ENCODE data around the gene SPEF1. TPM values are rescaled to one million over a fixed set of nuclear protein-coding genes. Genes with fewer than 3 reads are reported as not detected.

Gene SPEF1
- total and polyA plus RNA-seq, 2 of the 13 experiments (the other 11 are each of a cell fraction or from before 2014, with no cell fraction given), result 0.11 to 0.27 TPM

DNA sequence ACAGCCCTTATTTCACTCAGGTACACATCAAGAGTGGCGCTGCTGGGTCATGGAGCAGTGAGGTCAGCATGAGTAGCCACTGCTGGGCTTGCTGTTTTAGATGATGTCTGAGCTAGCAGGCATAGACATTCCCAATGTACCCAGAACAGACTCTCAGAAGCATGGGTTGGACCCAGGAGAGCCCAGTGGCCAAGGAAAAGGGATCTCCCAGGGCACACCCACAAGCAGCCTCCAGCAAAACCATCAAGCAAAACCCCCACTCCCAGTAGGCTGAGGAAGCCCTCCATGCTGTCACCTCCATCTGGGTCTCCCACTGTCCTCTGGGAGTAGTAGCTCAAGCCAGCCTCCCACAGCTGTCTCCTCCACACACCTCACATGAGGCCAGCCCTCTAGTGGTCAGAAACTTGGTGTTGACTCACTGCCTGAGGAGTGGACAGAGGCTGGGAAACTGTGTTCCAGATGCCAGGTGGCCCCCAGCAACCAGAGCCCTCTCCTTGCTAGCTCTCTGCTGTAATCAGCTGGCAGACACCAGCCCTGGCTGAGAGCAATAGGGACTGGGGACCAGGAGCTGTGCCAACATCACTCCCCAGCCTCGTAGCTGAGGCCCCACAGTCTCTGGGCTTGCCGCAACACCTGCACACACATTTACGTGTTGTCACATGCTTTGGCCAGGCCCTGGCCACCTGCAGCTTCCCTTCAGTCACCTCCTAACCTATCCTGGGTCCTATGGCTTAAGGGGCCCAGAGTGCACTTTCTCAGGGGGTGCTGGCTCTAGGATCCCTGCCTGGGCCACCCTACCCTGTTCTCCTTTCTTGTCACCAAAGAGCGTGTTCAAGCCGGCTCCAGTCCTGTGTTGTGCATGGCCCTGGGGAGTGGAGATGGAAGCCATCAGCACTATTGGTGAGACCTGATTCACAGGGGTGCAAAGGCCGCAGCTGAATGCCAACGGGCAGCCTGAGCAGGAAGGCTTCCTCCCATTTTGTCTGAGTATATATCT, 37.2 kb upstream of the SPEF1 start (continued):
- TF ChIP-seq PHF5A (CRISPR knock-in tag; IDR thresholded peaks at IDR 0.05; ENCODE audit: low read depth, unreplicated experiment) (peak; percentile 73), PBX3 (CRISPR knock-in tag; IDR thresholded peaks at IDR 0.05; ENCODE audit: borderline replicate concordance) (no peak), AHR (CRISPR knock-in tag; IDR thresholded peaks at IDR 0.05) (0 out of 2 replicates have a peak, but pooled peaks have one; percentile 47), WIZ (CRISPR knock-in tag; IDR thresholded peaks at IDR 0.05) (no peak; the same call in 1 of the 2 replicates), RARG (CRISPR knock-in tag; IDR thresholded peaks at IDR 0.05; ENCODE audit: low read depth) (no peak), FOXK1 (CRISPR knock-in tag; IDR thresholded peaks at IDR 0.05; ENCODE audit: borderline replicate concordance, low read depth) (peak; percentile 85; the same call in 1 of the 2 replicates), SNRNP70 (IDR thresholded peaks at IDR 0.05; ENCODE audit: low read depth, low read length) (no peak), RFX3 (CRISPR knock-in tag; IDR thresholded peaks at IDR 0.05) (no peak), ZNF75D (CRISPR knock-in tag; IDR thresholded peaks at IDR 0.05; ENCODE audit: borderline replicate concordance) (no peak), SAFB2 (CRISPR knock-in tag; IDR thresholded peaks at IDR 0.05; ENCODE audit: borderline replicate concordance, low read depth) (0 out of 2 replicates have a peak, but pooled peaks have one; percentile 63), SPEN (CRISPR knock-in tag; IDR thresholded peaks at IDR 0.05; ENCODE audit: low read depth) (peak; percentile 52; the same call in 1 of the 2 replicates), MTA1 (CRISPR knock-in tag; IDR thresholded peaks at IDR 0.05; ENCODE audit: borderline replicate concordance) (0 out of 2 replicates have a peak, but pooled peaks have one; percentile 52), ZNF569 (CRISPR knock-in tag; IDR thresholded peaks at IDR 0.05; ENCODE audit: borderline replicate concordance) (no peak), ARID3A (IDR thresholded peaks at IDR 0.05; ENCODE audit: low read depth, low read length) (no peak), NCOA2 (CRISPR knock-in tag; IDR thresholded peaks at IDR 0.05) (peak; percentile 60; the same call in 1 of the 2 replicates)
- TF ChIP-seq, protein P1, sequence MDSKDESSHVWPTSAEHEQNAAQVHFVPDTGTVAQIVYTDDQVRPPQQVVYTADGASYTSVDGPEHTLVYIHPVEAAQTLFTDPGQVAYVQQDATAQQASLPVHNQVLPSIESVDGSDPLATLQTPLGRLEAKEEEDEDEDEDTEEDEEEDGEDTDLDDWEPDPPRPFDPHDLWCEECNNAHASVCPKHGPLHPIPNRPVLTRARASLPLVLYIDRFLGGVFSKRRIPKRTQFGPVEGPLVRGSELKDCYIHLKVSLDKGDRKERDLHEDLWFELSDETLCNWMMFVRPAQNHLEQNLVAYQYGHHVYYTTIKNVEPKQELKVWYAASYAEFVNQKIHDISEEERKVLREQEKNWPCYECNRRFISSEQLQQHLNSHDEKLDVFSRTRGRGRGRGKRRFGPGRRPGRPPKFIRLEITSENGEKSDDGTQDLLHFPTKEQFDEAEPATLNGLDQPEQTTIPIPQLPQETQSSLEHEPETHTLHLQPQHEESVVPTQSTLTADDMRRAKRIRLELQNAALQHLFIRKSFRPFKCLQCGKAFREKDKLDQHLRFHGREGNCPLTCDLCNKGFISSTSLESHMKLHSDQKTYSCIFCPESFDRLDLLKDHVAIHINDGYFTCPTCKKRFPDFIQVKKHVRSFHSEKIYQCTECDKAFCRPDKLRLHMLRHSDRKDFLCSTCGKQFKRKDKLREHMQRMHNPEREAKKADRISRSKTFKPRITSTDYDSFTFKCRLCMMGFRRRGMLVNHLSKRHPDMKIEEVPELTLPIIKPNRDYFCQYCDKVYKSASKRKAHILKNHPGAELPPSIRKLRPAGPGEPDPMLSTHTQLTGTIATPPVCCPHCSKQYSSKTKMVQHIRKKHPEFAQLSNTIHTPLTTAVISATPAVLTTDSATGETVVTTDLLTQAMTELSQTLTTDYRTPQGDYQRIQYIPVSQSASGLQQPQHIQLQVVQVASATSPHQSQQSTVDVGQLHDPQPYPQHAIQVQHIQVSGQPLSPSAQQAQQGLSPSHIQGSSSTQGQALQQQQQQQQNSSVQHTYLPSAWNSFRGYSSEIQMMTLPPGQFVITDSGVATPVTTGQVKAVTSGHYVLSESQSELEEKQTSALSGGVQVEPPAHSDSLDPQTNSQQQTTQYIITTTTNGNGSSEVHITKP (CRISPR knock-in tag; IDR thresholded peaks at IDR 0.05; ENCODE audit: low read depth), result peak; percentile 83
- TF ChIP-seq, protein P2, sequence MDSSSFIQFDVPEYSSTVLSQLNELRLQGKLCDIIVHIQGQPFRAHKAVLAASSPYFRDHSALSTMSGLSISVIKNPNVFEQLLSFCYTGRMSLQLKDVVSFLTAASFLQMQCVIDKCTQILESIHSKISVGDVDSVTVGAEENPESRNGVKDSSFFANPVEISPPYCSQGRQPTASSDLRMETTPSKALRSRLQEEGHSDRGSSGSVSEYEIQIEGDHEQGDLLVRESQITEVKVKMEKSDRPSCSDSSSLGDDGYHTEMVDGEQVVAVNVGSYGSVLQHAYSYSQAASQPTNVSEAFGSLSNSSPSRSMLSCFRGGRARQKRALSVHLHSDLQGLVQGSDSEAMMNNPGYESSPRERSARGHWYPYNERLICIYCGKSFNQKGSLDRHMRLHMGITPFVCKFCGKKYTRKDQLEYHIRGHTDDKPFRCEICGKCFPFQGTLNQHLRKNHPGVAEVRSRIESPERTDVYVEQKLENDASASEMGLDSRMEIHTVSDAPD (CRISPR knock-in tag; IDR thresholded peaks at IDR 0.05), result 0 out of 2 replicates have a peak, but pooled peaks have one; percentile 64
- TF ChIP-seq, protein P3, sequence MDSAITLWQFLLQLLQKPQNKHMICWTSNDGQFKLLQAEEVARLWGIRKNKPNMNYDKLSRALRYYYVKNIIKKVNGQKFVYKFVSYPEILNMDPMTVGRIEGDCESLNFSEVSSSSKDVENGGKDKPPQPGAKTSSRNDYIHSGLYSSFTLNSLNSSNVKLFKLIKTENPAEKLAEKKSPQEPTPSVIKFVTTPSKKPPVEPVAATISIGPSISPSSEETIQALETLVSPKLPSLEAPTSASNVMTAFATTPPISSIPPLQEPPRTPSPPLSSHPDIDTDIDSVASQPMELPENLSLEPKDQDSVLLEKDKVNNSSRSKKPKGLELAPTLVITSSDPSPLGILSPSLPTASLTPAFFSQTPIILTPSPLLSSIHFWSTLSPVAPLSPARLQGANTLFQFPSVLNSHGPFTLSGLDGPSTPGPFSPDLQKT (CRISPR knock-in tag; IDR thresholded peaks at IDR 0.05; ENCODE audit: borderline replicate concordance), result no peak
